Transverse colon (tissue), 4 donors: Measurements from ENCODE around the gene RAMP1. TPM values are rescaled to one million over a fixed set of nuclear protein-coding genes. Genes with fewer than 3 reads are reported as not detected.
A peak's percentile ranks its signal among the peaks of the same experiment; 100 is the strongest.

Experiments used
- DNase-seq: peaks from one replicate; pipeline ENCODE4 v3.0.0-alpha.2; 2019
- H3K27ac ChIP-seq, 4 donors: fragments of 200-600 bp; sonication (generic); 2 replicates each; pipeline ENCODE4 v1.5.1; 2016 to 2018; ENCODE audit warnings: inconsistent platforms in 4 of 4
- H3K27me3 ChIP-seq: fragments of 200-600 bp; sonication (generic); 2 replicates; pipeline ENCODE4 v1.5.1; 2017; ENCODE audit warnings: inconsistent platforms
- H3K36me3 ChIP-seq, 4 donors: fragments of 200-600 bp; sonication (generic); 2 replicates each; pipeline ENCODE4 v1.5.1; 2017 to 2019; ENCODE audit warnings: inconsistent platforms in 4 of 4
- H3K4me1 ChIP-seq, 4 donors: fragments of 200-600 bp; sonication (generic); 2 replicates each; pipeline ENCODE4 v1.5.1; 2017 to 2020; ENCODE audit warnings: inconsistent platforms in 4 of 4
- H3K4me3 ChIP-seq, 4 donors: fragments of 200-600 bp; sonication (generic); 1 replicate in 1 of 4; 2 replicates in 3 of 4; pipeline versions ENCODE4 v1.5.1 to v1.6.1; 2017 to 2019; ENCODE audit warnings: inconsistent platforms in 4 of 4
- H3K9me3 ChIP-seq, 2 donors: fragments of 200-600 bp; sonication (generic); 2 replicates each; pipeline ENCODE4 v1.5.1; 2017 to 2019; ENCODE audit warnings: inconsistent platforms in 2 of 2
- CTCF ChIP-seq, 5 experiments: fragments of 200-600 bp in 3 of 5; fragments of 450-650 bp in 2 of 5; sonication (generic) in 3 of 5; IDR thresholded peaks; 1 replicate in 2 of 5; 2 replicates in 3 of 5; pipeline ENCODE4 v1.5.1; 2016 to 2017; ENCODE audit warnings: antibody characterized with exemption in 5 of 5, inconsistent platforms in 3 of 5, mild to moderate bottlenecking in 2 of 5, moderate library complexity in 1 of 5
- EP300 ChIP-seq: sonication (generic); formaldehyde crosslinking; IDR thresholded peaks from one replicate; pipeline ENCODE4 v1.6.1; 2017; ENCODE audit warnings: antibody characterized with exemption, low read depth
- POLR2A ChIP-seq: fragments of 450-650 bp; IDR thresholded peaks from one replicate; pipeline ENCODE4 v1.6.1; 2016; ENCODE audit warnings: antibody characterized with exemption, mild to moderate bottlenecking, moderate library complexity
- POLR2AphosphoS5 ChIP-seq, 3 donors: sonication (generic); formaldehyde crosslinking; IDR thresholded peaks; one replicate each; pipeline ENCODE4 v1.6.1; 2016; ENCODE audit warnings: antibody characterized with exemption in 3 of 3
- WGBS, 2 donors: methylation state at CpG; one replicate each; pipeline ENCODE4 v1.1.5; 2018; ENCODE audit warnings: low coverage in 1 of 2; 5-methylcytosine and 5-hydroxymethylcytosine counted together
- in situ Hi-C, 4 donors: fragments of 200-750 bp; cut with MboI; loops; one replicate each; pipeline versions ENCODE4 v1.15.0 to v1.15.1; 2017; ENCODE audit warnings: low sequenced_read_pairs in 3 of 4, low pct_ligation_motif_present in 1 of 4, low pct_unique_long_range_greater_than_20kb in 1 of 4
- intact Hi-C: fragments of 100-400 bp; cut with DNase I; formaldehyde crosslinking; loops from one replicate; pipeline ENCODE4 v1.15.1; 2023; ENCODE audit warnings: low total_unique reads
- total RNA-seq, 4 donors: library from RNA; depleted of rRNA; stranded (reverse); fragments of >200 nt; gene quantifications; one replicate each; pipeline ENCODE4 v1.1.0, GENCODE V29; 2016

The RAMP1 gene
- total RNA-seq, 4 donors from 2014 or later = 47.5 to 158 (median 95.7) TPM

GRCh38 chr2:237889811-237890210 lies 30.4 kb downstream of the RAMP1 start:
- Histone ChIP-seq H3K27me3 (no peaks in the 10 kb centered on the region), H3K27ac (peak overlapping the region; percentile 72 to 95 (median 82)), H3K9me3 (no peaks in the 10 kb centered on the region), H3K36me3 (no peaks in the 10 kb centered on the region), H3K4me3 (no peak overlapping the region), H3K4me1 (peaks cover 9 to 42% (median 17%) of the 10 kb centered on the region in 4 donors)
- intact Hi-C loops = no loop called here
- in situ Hi-C loops = no loop called here
- DNase-seq = no peak
- 96 to 100% methylated on average over 3 to 10 of the region's 10 CpGs for WGBS, 2 donors
- TF ChIP-seq CTCF (IDR thresholded peaks at IDR 0.05) = no peak
- TF ChIP-seq POLR2A = no peak
- TF ChIP-seq EP300 = no peak
- TF ChIP-seq POLR2AphosphoS5 (IDR thresholded peaks at IDR 0.05) = no peak

GRCh38 chr2:237892478-237892877 lies 33.1 kb downstream of the RAMP1 start:
- DNase-seq = no peak
- Histone ChIP-seq H3K27ac (peak overlapping the region in 3 of 4 donors; percentile 8 to 95 (median 78)), H3K36me3 (no peaks in the 10 kb centered on the region), H3K27me3 (no peaks in the 10 kb centered on the region), H3K9me3 (no peaks in the 10 kb centered on the region), H3K4me3 (no peak overlapping the region), H3K4me1 (peaks cover 7 to 33% (median 14%) of the 10 kb centered on the region in 4 donors)
- WGBS, 2 donors = 78 to 83% methylated on average over 1 to 2 of the region's 2 CpGs
- TF ChIP-seq POLR2A = no peak
- no peak for TF ChIP-seq POLR2AphosphoS5 (IDR thresholded peaks at IDR 0.05)
- TF ChIP-seq EP300 = no peak
- TF ChIP-seq CTCF (IDR thresholded peaks at IDR 0.05) = no peak
- intact Hi-C loops (no loop called here), in situ Hi-C loops (no loop called here)

DNA sequence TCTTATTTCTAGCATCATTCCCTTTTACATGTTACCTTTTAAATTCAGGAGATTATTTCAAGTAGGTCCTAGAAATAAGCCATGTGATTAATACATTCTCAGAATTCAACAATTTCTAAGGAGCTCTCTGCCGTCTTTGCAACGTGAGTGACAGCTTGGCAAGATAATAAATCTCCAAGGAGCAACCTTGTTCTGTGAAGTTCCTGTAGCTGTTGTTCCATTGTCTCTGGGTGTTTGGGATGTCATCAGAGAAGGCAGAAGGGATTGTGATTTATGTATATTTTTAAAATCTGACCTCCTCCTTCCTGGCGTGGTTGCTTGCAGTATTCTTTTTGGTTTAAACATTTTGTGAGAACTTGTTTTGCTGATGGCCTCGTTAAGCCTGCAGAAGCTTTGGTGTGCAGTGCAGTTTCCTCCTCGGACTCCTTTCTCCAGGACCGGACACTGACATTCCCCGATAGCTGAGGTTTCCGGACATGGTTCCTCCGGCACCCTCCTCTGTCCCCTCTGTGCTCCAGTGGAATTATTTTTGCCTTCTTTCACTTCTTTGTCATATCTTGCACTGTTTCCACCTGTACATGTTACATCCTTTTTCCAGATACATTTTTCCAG lies 33.7 kb downstream of the RAMP1 start:
- Histone ChIP-seq H3K4me3 (no peak overlapping the region), H3K27ac (peak overlapping the region; percentile 5 to 95 (median 74)), H3K4me1 (peaks cover 7 to 27% (median 12%) of the 10 kb centered on the region in 4 donors), H3K36me3 (no peaks in the 10 kb centered on the region), H3K9me3 (no peaks in the 10 kb centered on the region), H3K27me3 (no peaks in the 10 kb centered on the region)
- TF ChIP-seq CTCF (IDR thresholded peaks at IDR 0.05) (no peak), EP300 (no peak), POLR2AphosphoS5 (IDR thresholded peaks at IDR 0.05) (no peak), POLR2A (no peak)
- in situ Hi-C loops = no loop called here
- intact Hi-C loops = no loop called here
- no peak for DNase-seq
- 59 to 60% methylated on average over 2 to 9 of the region's 9 CpGs for WGBS, 2 donors

- no peak for TF ChIP-seq POLR2A
- TF ChIP-seq POLR2AphosphoS5 (IDR thresholded peaks at IDR 0.05) = no peak
- TF ChIP-seq EP300 = no peak
- TF ChIP-seq CTCF (IDR thresholded peaks at IDR 0.05) = no peak
- no peaks in the 10 kb centered on the region for H3K36me3 ChIP-seq
- peaks cover 18 to 30% (median 19%) of the 10 kb centered on the region in 4 donors for H3K4me1 ChIP-seq
- in situ Hi-C loops = no loop called here
- H3K27me3 ChIP-seq = no peaks in the 10 kb centered on the region
- intact Hi-C loops = no loop called here
- no peak overlapping the region for H3K4me3 ChIP-seq
- 90 to 95% methylated on average over 2 to 14 of the region's 15 CpGs for WGBS, 2 donors
- DNase-seq = no peak
- peak overlapping the region; percentile 62 to 95 (median 74) for H3K27ac ChIP-seq
- no peaks in the 10 kb centered on the region for H3K9me3 ChIP-seq
Observed at GRCh38 chr2:237894396-237894979, 35.1 kb downstream of the RAMP1 start.
